H9 (cell line): ENCODE measurements around the gene TULP3. TPM values are rescaled to one million over a fixed set of nuclear protein-coding genes. Genes with fewer than 3 reads are reported as not detected.

Experiments used
- DNase-seq: peaks from one replicate; pipeline ENCODE4 v3.0.0-alpha.2; 2017
- H2AFZ ChIP-seq: one replicate; pipeline ENCODE4 v1.6.1; 2013; ENCODE audit warnings: mild to moderate bottlenecking, low read length, control low read depth, moderate library complexity
- H2AK5ac ChIP-seq: 2 replicates; pipeline ENCODE4 v1.6.1; 2013; ENCODE audit warnings: low read length, control low read depth, mixed read lengths; ENCODE audit not compliant: insufficient read length
- H2BK120ac ChIP-seq: one replicate; pipeline ENCODE4 v1.6.1; 2013; ENCODE audit warnings: low read depth, mild to moderate bottlenecking, low read length, control low read depth, inconsistent platforms; ENCODE audit not compliant: poor library complexity, severe bottlenecking
- H2BK12ac ChIP-seq: 2 replicates; pipeline ENCODE4 v1.6.1; 2013; ENCODE audit warnings: low read length, control low read depth, mixed read lengths, low read depth; ENCODE audit not compliant: insufficient read length
- H2BK15ac ChIP-seq: 2 replicates; pipeline ENCODE4 v1.6.1; 2013; ENCODE audit warnings: low read depth, low read length, control low read depth
- H2BK20ac ChIP-seq: one replicate; pipeline ENCODE4 v1.6.1; 2013; ENCODE audit warnings: low read depth, mild to moderate bottlenecking, low read length, control low read depth, inconsistent platforms; ENCODE audit not compliant: poor library complexity, severe bottlenecking
- H2BK5ac ChIP-seq: 2 replicates; pipeline ENCODE4 v1.6.1; 2013; ENCODE audit warnings: low read length, control low read depth, mixed read lengths; ENCODE audit not compliant: insufficient read length
- H3K14ac ChIP-seq: 2 replicates; pipeline ENCODE4 v1.6.1; 2013; ENCODE audit warnings: low read length, control low read depth; ENCODE audit not compliant: insufficient read depth
- H3K18ac ChIP-seq: 2 replicates; pipeline ENCODE4 v1.6.1; 2013; ENCODE audit warnings: low read depth, mild to moderate bottlenecking, mixed read lengths, low read length, control low read depth; ENCODE audit not compliant: insufficient read length
- H3K23ac ChIP-seq: 2 replicates; pipeline ENCODE4 v1.6.1; 2013; ENCODE audit warnings: low read length, control low read depth, mixed read lengths, low read depth; ENCODE audit not compliant: insufficient read length
- H3K23me2 ChIP-seq: 2 replicates; pipeline ENCODE4 v1.6.1; 2013; ENCODE audit warnings: low read depth, mild to moderate bottlenecking, mixed read lengths, low read length, control low read depth; ENCODE audit not compliant: insufficient read length, poor library complexity, severe bottlenecking
- H3K27ac ChIP-seq: 2 replicates; pipeline ENCODE4 v1.5.1; 2013; ENCODE audit warnings: low read length, control low read depth, mixed read lengths, low read depth; ENCODE audit not compliant: insufficient read length
- H3K27me3 ChIP-seq: 2 replicates; pipeline ENCODE4 v1.6.1; 2013; ENCODE audit warnings: low read length, control low read depth, inconsistent platforms; ENCODE audit not compliant: insufficient read depth
- H3K4ac ChIP-seq: 2 replicates; pipeline ENCODE4 v1.6.1; 2013; ENCODE audit warnings: low read depth, mild to moderate bottlenecking, control low read depth, inconsistent platforms, low read length, moderate library complexity
- H3K4me1 ChIP-seq: 2 replicates; pipeline ENCODE4 v1.6.1; 2013; ENCODE audit warnings: low read length, control low read depth, inconsistent platforms; ENCODE audit not compliant: insufficient read depth
- H3K4me2 ChIP-seq: 2 replicates; pipeline ENCODE4 v1.6.1; 2013; ENCODE audit warnings: low read length, control low read depth, mixed read lengths; ENCODE audit not compliant: insufficient read length, insufficient read depth
- H3K56ac ChIP-seq: 2 replicates; pipeline ENCODE4 v1.6.1; 2013; ENCODE audit warnings: low read depth, mild to moderate bottlenecking, mixed read lengths, low read length, control low read depth; ENCODE audit not compliant: insufficient read length
- H3K79me1 ChIP-seq: 2 replicates; pipeline ENCODE4 v1.6.1; 2013; ENCODE audit warnings: low read depth, mild to moderate bottlenecking, moderate library complexity, low read length, control low read depth, inconsistent platforms; ENCODE audit not compliant: insufficient read depth, poor library complexity, severe bottlenecking
- H3K79me2 ChIP-seq: 2 replicates; pipeline ENCODE4 v1.6.1; 2013; ENCODE audit warnings: low read length, control low read depth, inconsistent platforms; ENCODE audit not compliant: insufficient read depth
- H3K9ac ChIP-seq: 2 replicates; pipeline ENCODE4 v1.6.1; 2013; ENCODE audit warnings: low read length, control low read depth, mixed read lengths; ENCODE audit not compliant: insufficient read length; ENCODE audit errors: extremely low read depth
- H3K9me3 ChIP-seq: one replicate; pipeline ENCODE4 v1.6.1; 2013; ENCODE audit warnings: low read depth, low read length, inconsistent platforms; ENCODE audit not compliant: control insufficient read depth
- H3T11ph ChIP-seq: one replicate; pipeline ENCODE4 v1.6.1; 2013; ENCODE audit warnings: mild to moderate bottlenecking, low read length, control low read depth, inconsistent platforms
- H4K20me1 ChIP-seq: one replicate; pipeline ENCODE4 v1.6.1; 2013; ENCODE audit not compliant: control insufficient read depth, insufficient read length, insufficient read depth
- H4K5ac ChIP-seq: 2 replicates; pipeline ENCODE4 v1.6.1; 2013; ENCODE audit warnings: low read depth, mild to moderate bottlenecking, mixed read lengths, low read length, control low read depth; ENCODE audit not compliant: insufficient read length
- H4K8ac ChIP-seq: replicated peaks from 2 replicates; pipeline ENCODE4 v1.6.1; 2013; ENCODE audit warnings: low read length, control low read depth, mixed read lengths, low read depth; ENCODE audit not compliant: insufficient read length
- H4K91ac ChIP-seq: 2 replicates; pipeline ENCODE4 v1.6.1; 2013; ENCODE audit warnings: low read depth, mild to moderate bottlenecking, moderate library complexity, mixed read lengths, low read length, control low read depth; ENCODE audit not compliant: insufficient read length
- H3K27ac Mint-ChIP-seq, 3 experiments: 2 replicates in 2 of 3; 3 replicates in 1 of 3; pipeline ENCODE4 v1.8.0; 2020 to 2021; ENCODE audit warnings: mixed read lengths in 3 of 3, mild to moderate bottlenecking in 1 of 3, moderate library complexity in 1 of 3
- H3K27me3 Mint-ChIP-seq: 2 replicates; pipeline ENCODE4 v1.8.0; 2021; ENCODE audit warnings: low read depth, mild to moderate bottlenecking, moderate library complexity, mixed read lengths
- H3K36me3 Mint-ChIP-seq, 3 experiments: 2 replicates in 2 of 3; 3 replicates in 1 of 3; pipeline ENCODE4 v1.8.0; 2020 to 2021; ENCODE audit warnings: low read depth in 3 of 3, mixed read lengths in 3 of 3; ENCODE audit not compliant: insufficient read depth in 1 of 3
- H3K4me1 Mint-ChIP-seq, 2 experiments: 2 replicates each; pipeline ENCODE4 v1.8.0; 2020; ENCODE audit warnings: mixed read lengths in 2 of 2
- H3K4me3 Mint-ChIP-seq, 2 experiments: 2 replicates in 1 of 2; 3 replicates in 1 of 2; pipeline ENCODE4 v1.8.0; 2020 to 2021; ENCODE audit warnings: mild to moderate bottlenecking in 2 of 2, mixed read lengths in 2 of 2, moderate library complexity in 1 of 2
- H3K9me3 Mint-ChIP-seq, 2 experiments: 2 replicates in 1 of 2; 3 replicates in 1 of 2; pipeline ENCODE4 v1.8.0; 2020; ENCODE audit warnings: mild to moderate bottlenecking in 2 of 2, mixed read lengths in 2 of 2, moderate library complexity in 1 of 2
- CTCF ChIP-seq: fragments of 200-600 bp; sonication (generic); conservative IDR thresholded peaks from 3 replicates; pipeline ENCODE4 v1.8.0; 2021; ENCODE audit warnings: antibody characterized with exemption, mild to moderate bottlenecking
- WGBS: extraction: QIAGEN DNeasy Blood & Tissue Kit; methylation state at CpG from one replicate; pipeline ENCODE4 v1.1.7; 2013; ENCODE audit warnings: missing lambda C conversion rate, low lambda C conversion rate, mixed read lengths; ENCODE audit not compliant: insufficient read length; ENCODE audit errors: extremely low coverage; 5-methylcytosine and 5-hydroxymethylcytosine counted together
- total RNA-seq: library from RNA; stranded (reverse); gene quantifications from 2 replicates; pipeline ENCODE4 v1.2.1, GENCODE V29; 2021

Gene TULP3
- total RNA-seq, 1 experiment from 2014 or later, result 22.3 TPM

GRCh38 chr12:2984698-2985097 lies 94.0 kb downstream of the TULP3 start:
- no peak overlapping the region for H4K8ac ChIP-seq
- no peak overlapping the region for H3K27ac ChIP-seq
- no peaks in the 10 kb centered on the region for H3K23me2 ChIP-seq
- H3K79me1 ChIP-seq, result peaks cover 6% of the 10 kb centered on the region
- H3T11ph ChIP-seq, result no peak overlapping the region
- H3K23ac ChIP-seq, result no peak overlapping the region
- H3K18ac ChIP-seq, result no peak overlapping the region
- no peak overlapping the region for H2AK5ac ChIP-seq
- Mint-ChIP-seq H3K9me3 (peaks cover 2 to 10% of the 10 kb centered on the region in 2 experiments), H3K4me3 (no peak overlapping the region), H3K36me3 (peaks cover 24 to 45% (median 26%) of the 10 kb centered on the region in 3 experiments), H3K27me3 (no peaks in the 10 kb centered on the region), H3K4me1 (peaks cover 4 to 15% of the 10 kb centered on the region in 2 experiments), H3K27ac (no peak overlapping the region)
- WGBS, result no CpG with 5 or more reads among the region's 1 CpG
- H3K4me1 ChIP-seq, result no peaks in the 10 kb centered on the region
- H3K14ac ChIP-seq, result no peak overlapping the region
- no peaks in the 10 kb centered on the region for H3K9me3 ChIP-seq
- H2BK20ac ChIP-seq, result no peak overlapping the region
- no peak overlapping the region for H2BK15ac ChIP-seq
- H2BK5ac ChIP-seq, result no peak overlapping the region
- no peak for DNase-seq
- no peak for TF ChIP-seq CTCF
- H4K20me1 ChIP-seq, result peaks cover 3% of the 10 kb centered on the region
- H2AFZ ChIP-seq, result no peak overlapping the region
- H3K4me2 ChIP-seq, result no peak overlapping the region
- no peak overlapping the region for H2BK120ac ChIP-seq
- no peak overlapping the region for H3K56ac ChIP-seq
- no peak overlapping the region for H4K91ac ChIP-seq
- no peak overlapping the region for H3K4ac ChIP-seq
- no peak overlapping the region for H3K9ac ChIP-seq
- no peak overlapping the region for H2BK12ac ChIP-seq
- H3K79me2 ChIP-seq, result peaks cover 22% of the 10 kb centered on the region; the same call in 1 of the 2 replicates
- H3K27me3 ChIP-seq, result no peaks in the 10 kb centered on the region
- no peak overlapping the region for H4K5ac ChIP-seq
